Ishikawa (cell line): ENCODE data around the gene AUTS2.

ENCODE experiments used
- CEBPB ChIP-seq: IDR thresholded peaks from 2 replicates; pipeline ENCODE4 v1.6.1; 2012
- CREB1 ChIP-seq: IDR thresholded peaks from 2 replicates; pipeline ENCODE4 v1.6.1; 2012; ENCODE audit warnings: low read depth
- EGR1 ChIP-seq: IDR thresholded peaks from 2 replicates; pipeline ENCODE4 v1.6.1; 2012
- EP300 ChIP-seq: IDR thresholded peaks from 2 replicates; pipeline ENCODE4 v1.6.1; 2012; ENCODE audit warnings: borderline replicate concordance
- FOXM1 ChIP-seq: IDR thresholded peaks from 2 replicates; pipeline ENCODE4 v1.6.1; 2012; ENCODE audit warnings: low read depth, borderline replicate concordance
- MAX ChIP-seq: IDR thresholded peaks from 2 replicates; pipeline ENCODE4 v1.6.1; 2012
- NFIC ChIP-seq: IDR thresholded peaks from 2 replicates; pipeline ENCODE4 v1.6.1; 2012
- RAD21 ChIP-seq: IDR thresholded peaks from 2 replicates; pipeline ENCODE4 v1.6.1; 2012; ENCODE audit warnings: low read depth
- REST ChIP-seq: IDR thresholded peaks from 2 replicates; pipeline ENCODE4 v1.6.1; 2012; ENCODE audit warnings: low read depth, mild to moderate bottlenecking
- TAF1 ChIP-seq: IDR thresholded peaks from 2 replicates; pipeline ENCODE4 v1.6.1; 2012; ENCODE audit warnings: low read depth, mild to moderate bottlenecking
- TCF12 ChIP-seq: IDR thresholded peaks from 2 replicates; pipeline ENCODE4 v1.6.1; 2012; ENCODE audit warnings: low read depth
- TEAD4 ChIP-seq: IDR thresholded peaks from 2 replicates; pipeline ENCODE4 v1.6.1; 2012
- USF1 ChIP-seq: IDR thresholded peaks from 2 replicates; pipeline ENCODE4 v1.6.1; 2012
- YY1 ChIP-seq: IDR thresholded peaks from 2 replicates; pipeline ENCODE4 v1.6.1; 2012; ENCODE audit warnings: low read depth
- ZBTB7A ChIP-seq: IDR thresholded peaks from 2 replicates; pipeline ENCODE4 v1.6.1; 2012; ENCODE audit warnings: low read depth

AUTS2 gene

GRCh38 chr7:70766109-70766508, 1167.8 kb downstream of the AUTS2 start:
- TF ChIP-seq ZBTB7A, result no peak
- TF ChIP-seq REST, result no peak
- no peak for TF ChIP-seq EGR1
- TF ChIP-seq NFIC, result no peak
- no peak for TF ChIP-seq FOXM1

GRCh38 chr7:70766694-70767093, 1168.4 kb downstream of the AUTS2 start:
- TF ChIP-seq RAD21 (no peak), USF1 (no peak), FOXM1 (no peak), MAX (no peak), TAF1 (no peak), CEBPB (no peak)

- TF ChIP-seq CREB1, result no peak
- TF ChIP-seq REST, result no peak
- TF ChIP-seq TCF12, result no peak
- TF ChIP-seq ZBTB7A, result no peak
- no peak for TF ChIP-seq USF1
- no peak for TF ChIP-seq EGR1
- no peak for TF ChIP-seq RAD21
These were observed 1171.9 kb downstream of the AUTS2 start for GRCh38 chr7:70770154-70770553.

- no peak for TF ChIP-seq TEAD4
- no peak for TF ChIP-seq ZBTB7A
- TF ChIP-seq TAF1, result no peak
- no peak for TF ChIP-seq TCF12
These were observed 1173.2 kb downstream of the AUTS2 start for GRCh38 chr7:70771451-70771850.

- TF ChIP-seq TEAD4 (no peak), CREB1 (no peak), MAX (no peak), EGR1 (no peak), USF1 (no peak), NFIC (no peak), RAD21 (no peak), EP300 (no peak), TCF12 (no peak), FOXM1 (no peak), TAF1 (no peak), YY1 (no peak), CEBPB (no peak), REST (no peak), ZBTB7A (no peak)
These were observed 1174.6 kb downstream of the AUTS2 start for GRCh38 chr7:70772891-70773290.
